Measurements from ENCODE around the gene DCST1.
A peak's percentile ranks its signal among the peaks of the same experiment; 100 is the strongest.

Gene DCST1

DNA sequence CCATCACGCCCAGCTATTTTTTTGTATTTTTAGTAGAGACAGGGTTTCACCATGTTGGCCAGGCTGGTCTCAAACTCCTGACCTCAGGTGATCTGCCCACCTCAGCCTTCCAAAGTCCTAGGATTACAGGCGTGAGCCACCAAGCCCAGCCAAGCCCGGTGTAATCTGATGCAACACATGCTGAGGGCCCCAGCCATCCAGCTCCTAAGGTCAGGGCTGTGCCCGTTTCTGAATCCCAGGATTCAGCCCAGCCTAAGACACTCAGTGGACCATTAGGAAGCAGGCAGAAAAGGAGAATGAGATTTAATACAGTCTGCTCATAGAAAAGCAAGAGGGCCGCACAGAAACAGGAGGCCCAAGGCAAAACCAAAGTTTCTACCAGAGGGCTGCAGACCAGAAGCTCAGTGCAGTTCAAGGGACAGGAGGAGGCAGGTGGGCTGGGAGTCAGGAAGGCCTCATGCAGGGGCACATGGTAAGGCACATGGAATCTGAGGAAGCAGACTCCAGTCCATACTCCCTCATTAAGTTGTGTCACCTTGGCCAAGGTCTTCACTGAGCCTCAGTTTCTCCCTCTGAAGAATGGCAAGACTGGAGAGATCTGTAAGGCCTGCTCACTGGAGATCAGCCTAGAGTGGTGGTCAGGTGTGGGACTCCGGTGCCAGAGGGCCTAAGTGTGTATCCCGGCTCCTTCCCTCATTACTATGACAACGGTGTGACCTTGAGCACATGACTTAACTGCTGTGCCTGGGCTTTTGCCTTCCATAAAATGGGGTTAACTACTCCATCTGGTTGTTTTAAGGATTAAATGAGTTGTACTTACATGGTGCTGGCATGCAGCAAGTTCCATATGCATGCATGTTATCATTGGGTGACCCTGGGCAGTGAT is 15.1 kb downstream of the DCST1 start:
- H4K12ac ChIP-seq (ENCODE audit: low read depth, low read length): no peak overlapping the region
- H2BK5ac ChIP-seq (ENCODE audit: low read depth, low read length, poor library complexity): no peak overlapping the region
- H3K14ac ChIP-seq (ENCODE audit: low read length): no peak overlapping the region
- no peak overlapping the region for H3K9ac ChIP-seq (ENCODE audit: low read length)
- H4K91ac ChIP-seq (ENCODE audit: low read depth, low read length): no peak overlapping the region
- H3K18ac ChIP-seq (ENCODE audit: low read length): no peak overlapping the region
- H3K4me1 ChIP-seq (ENCODE audit: control insufficient read depth in 1 of 2, insufficient read depth in 2 of 2, low read length in 2 of 2): peaks cover 15 to 29% of the 10 kb centered on the region in 2 experiments
- no peak overlapping the region for H3K4me2 ChIP-seq (ENCODE audit: low read length)
- no peak for DNase-seq
- no peaks in the 10 kb centered on the region for H3K9me3 ChIP-seq (ENCODE audit: insufficient read depth, low read depth, low read length)
- no peak overlapping the region for H3K4me3 ChIP-seq (ENCODE audit: low read depth, low read length)
- peaks cover 9% of the 10 kb centered on the region for H3K79me1 ChIP-seq (ENCODE audit: low read length)
- H3K79me2 ChIP-seq (ENCODE audit: control insufficient read depth, insufficient read depth, low read length, poor library complexity): peaks cover 4% of the 10 kb centered on the region
- no peak overlapping the region for H2AK5ac ChIP-seq (ENCODE audit: low read length)
- no CpG with 5 or more reads among the region's 8 CpGs for WGBS (ENCODE audit: extremely low coverage, insufficient coverage, insufficient read length)
- H2BK120ac ChIP-seq (ENCODE audit: insufficient read depth, low read length, poor library complexity): no peak overlapping the region
- H3K36me3 ChIP-seq (ENCODE audit: control insufficient read depth in 1 of 2, insufficient read depth in 2 of 2, low read length in 2 of 2): no peaks in the 10 kb centered on the region
- no peak overlapping the region for H2BK12ac ChIP-seq (ENCODE audit: low read length)
- no peak overlapping the region for H2AFZ ChIP-seq (ENCODE audit: insufficient read depth, low read length, poor library complexity)
- no peak overlapping the region for H3K23ac ChIP-seq (ENCODE audit: low read length)
- H4K8ac ChIP-seq (ENCODE audit: low read depth, low read length): no peak overlapping the region
- no peaks in the 10 kb centered on the region for H3K27me3 ChIP-seq (ENCODE audit: insufficient read depth, low read length)
- H3K4ac ChIP-seq (ENCODE audit: low read depth, low read length): no peak overlapping the region
- H3K27ac ChIP-seq (ENCODE audit: low read depth, low read length): no peak overlapping the region

GRCh38 chr1:155049651-155050559 is 16.3 kb downstream of the DCST1 start:
- no peak overlapping the region for H4K12ac ChIP-seq (ENCODE audit: low read depth, low read length)

GRCh38 chr1:155050560-155051341 is 17.1 kb downstream of the DCST1 start, which contains the start of gene ADAM15:
ADAM15 (plus strand) TSS chr1:155051316; CDS start chr1:155051387, 71 bp downstream.
- no peaks in the 10 kb centered on the region for H3K27me3 ChIP-seq (ENCODE audit: insufficient read depth, low read length)
- no peak within 1 kb of the TSS for H3K23ac ChIP-seq (ENCODE audit: low read length)
- H3K4ac ChIP-seq (ENCODE audit: low read depth, low read length): peak within 1 kb of the TSS; percentile 54
- peak; percentile 90 to 96 for DNase-seq
- no peaks in the 10 kb centered on the region for H3K9me3 ChIP-seq (ENCODE audit: insufficient read depth, low read depth, low read length)
- H3K79me2 ChIP-seq (ENCODE audit: control insufficient read depth, insufficient read depth, low read length, poor library complexity): peaks cover 4% of the 10 kb centered on the region
- peak within 1 kb of the TSS; percentile 78 for H3K4me3 ChIP-seq (ENCODE audit: low read depth, low read length)
- H4K8ac ChIP-seq (ENCODE audit: low read depth, low read length): peak within 1 kb of the TSS; percentile 63
- H3K9ac ChIP-seq (ENCODE audit: low read length): peak within 1 kb of the TSS; percentile 73
- H3K18ac ChIP-seq (ENCODE audit: low read length): peak within 1 kb of the TSS; percentile 71
- no CpG with 5 or more reads among the region's 99 CpGs for WGBS (ENCODE audit: extremely low coverage, insufficient coverage, insufficient read length)
- peak within 1 kb of the TSS; percentile 67 for H2BK5ac ChIP-seq (ENCODE audit: low read depth, low read length, poor library complexity)
- H3K27ac ChIP-seq (ENCODE audit: low read depth, low read length): peak within 1 kb of the TSS; percentile 62
- H3K14ac ChIP-seq (ENCODE audit: low read length): peak within 1 kb of the TSS; percentile 49
- peak within 1 kb of the TSS; percentile 20 for H2AK5ac ChIP-seq (ENCODE audit: low read length)
- peak within 1 kb of the TSS; percentile 97 for H3K4me2 ChIP-seq (ENCODE audit: low read length)
- H2BK120ac ChIP-seq (ENCODE audit: insufficient read depth, low read length, poor library complexity): peak within 1 kb of the TSS; percentile 69
- peak within 1 kb of the TSS; percentile 51 for H2BK12ac ChIP-seq (ENCODE audit: low read length)
- H3K79me1 ChIP-seq (ENCODE audit: low read length): peaks cover 7% of the 10 kb centered on the region
- H3K36me3 ChIP-seq (ENCODE audit: control insufficient read depth in 1 of 2, insufficient read depth in 2 of 2, low read length in 2 of 2): peaks cover 0 to 3% of the 10 kb centered on the region in 2 experiments
- H2AFZ ChIP-seq (ENCODE audit: insufficient read depth, low read length, poor library complexity): peak within 1 kb of the TSS; percentile 80
- peak within 1 kb of the TSS; percentile 93 for H4K91ac ChIP-seq (ENCODE audit: low read depth, low read length)
- H4K12ac ChIP-seq (ENCODE audit: low read depth, low read length): peak within 1 kb of the TSS; percentile 4
- H3K4me1 ChIP-seq (ENCODE audit: control insufficient read depth in 1 of 2, insufficient read depth in 2 of 2, low read length in 2 of 2): peaks cover 18 to 27% of the 10 kb centered on the region in 2 experiments

More at GRCh38 chr1:155049651-155050559, 16.3 kb downstream of the DCST1 start:
- H4K91ac ChIP-seq (ENCODE audit: low read depth, low read length): no peak overlapping the region
- DNase-seq: peak; percentile 56 to 78
- H3K4me3 ChIP-seq (ENCODE audit: low read depth, low read length): no peak overlapping the region
- H3K9me3 ChIP-seq (ENCODE audit: insufficient read depth, low read depth, low read length): no peaks in the 10 kb centered on the region
- H3K79me2 ChIP-seq (ENCODE audit: control insufficient read depth, insufficient read depth, low read length, poor library complexity): peaks cover 4% of the 10 kb centered on the region
- no peak overlapping the region for H2BK12ac ChIP-seq (ENCODE audit: low read length)
- WGBS (ENCODE audit: extremely low coverage, insufficient coverage, insufficient read length): no CpG with 5 or more reads among the region's 10 CpGs
- H3K14ac ChIP-seq (ENCODE audit: low read length): no peak overlapping the region
- peaks cover 18 to 27% of the 10 kb centered on the region in 2 experiments for H3K4me1 ChIP-seq (ENCODE audit: control insufficient read depth in 1 of 2, insufficient read depth in 2 of 2, low read length in 2 of 2)
- H2BK5ac ChIP-seq (ENCODE audit: low read depth, low read length, poor library complexity): no peak overlapping the region
- no peak overlapping the region for H2AK5ac ChIP-seq (ENCODE audit: low read length)
- peaks cover 7% of the 10 kb centered on the region for H3K79me1 ChIP-seq (ENCODE audit: low read length)
- H3K36me3 ChIP-seq (ENCODE audit: control insufficient read depth in 1 of 2, insufficient read depth in 2 of 2, low read length in 2 of 2): no peaks in the 10 kb centered on the region
- no peak overlapping the region for H3K23ac ChIP-seq (ENCODE audit: low read length)
- H2AFZ ChIP-seq (ENCODE audit: insufficient read depth, low read length, poor library complexity): peak overlapping the region; percentile 80
- peak overlapping the region; percentile 97 for H3K4me2 ChIP-seq (ENCODE audit: low read length)
- H3K18ac ChIP-seq (ENCODE audit: low read length): no peak overlapping the region
- H4K8ac ChIP-seq (ENCODE audit: low read depth, low read length): peak overlapping the region; percentile 41
- no peak overlapping the region for H3K4ac ChIP-seq (ENCODE audit: low read depth, low read length)
- no peak overlapping the region for H2BK120ac ChIP-seq (ENCODE audit: insufficient read depth, low read length, poor library complexity)
- H3K9ac ChIP-seq (ENCODE audit: low read length): no peak overlapping the region
- H3K27me3 ChIP-seq (ENCODE audit: insufficient read depth, low read length): no peaks in the 10 kb centered on the region
- H3K27ac ChIP-seq (ENCODE audit: low read depth, low read length): peak overlapping the region; percentile 9
